GM19468 (cell line): ENCODE measurements around the gene DEPDC1B.
"Not testable (repeated sequence)": the region's sequence is repeated elsewhere in the genome, so short reads cannot be mapped to it uniquely, and the experiment has no call there.

Experiments
- ATAC-seq: cut with Tn5 transposase; IDR thresholded peaks from one replicate; pipeline ENCODE4 v1.9.1; 2021; ENCODE audit warnings: mild to moderate bottlenecking, moderate library complexity, moderate number of reproducible peaks; ENCODE audit not compliant: unreplicated experiment; ENCODE audit errors: extremely low read depth

The DEPDC1B gene

DNA sequence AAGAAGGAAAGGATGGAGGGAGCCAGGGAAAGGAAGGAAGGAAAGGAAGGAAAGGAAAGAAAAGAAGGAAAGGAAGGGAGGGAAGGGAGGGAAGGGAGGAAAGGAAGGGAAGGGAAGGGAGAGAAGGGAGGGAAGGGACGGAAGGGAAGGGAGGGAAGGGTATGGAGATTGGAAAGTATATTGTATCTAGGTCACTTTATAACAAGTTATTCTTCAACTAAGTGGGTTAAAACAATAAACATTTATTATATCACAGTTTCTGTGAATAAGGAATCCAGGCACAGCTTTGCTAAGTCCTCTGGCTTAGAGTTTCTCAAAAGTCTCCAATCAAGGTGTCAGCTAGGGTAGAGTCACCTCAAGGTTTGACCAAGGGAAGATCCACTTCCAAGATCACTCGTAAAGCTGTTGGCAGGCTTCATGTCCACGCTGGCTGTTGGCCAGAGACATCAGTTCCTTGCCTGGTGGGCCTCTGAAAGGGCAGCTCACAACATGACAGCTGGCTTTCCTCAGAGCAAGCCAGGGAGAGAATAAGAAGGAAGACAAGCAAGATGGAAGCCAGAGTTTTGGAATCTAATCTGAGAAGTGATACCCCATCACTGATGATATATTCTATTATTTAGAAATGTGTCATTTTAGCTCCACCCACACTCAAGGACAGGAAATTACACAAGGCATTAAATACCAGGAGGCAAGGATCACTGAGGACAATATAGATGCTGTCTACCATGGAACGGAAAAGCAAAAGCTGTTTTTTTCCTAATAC is 105.1 kb downstream of the DEPDC1B start:
- ATAC-seq, result no peak

DNA sequence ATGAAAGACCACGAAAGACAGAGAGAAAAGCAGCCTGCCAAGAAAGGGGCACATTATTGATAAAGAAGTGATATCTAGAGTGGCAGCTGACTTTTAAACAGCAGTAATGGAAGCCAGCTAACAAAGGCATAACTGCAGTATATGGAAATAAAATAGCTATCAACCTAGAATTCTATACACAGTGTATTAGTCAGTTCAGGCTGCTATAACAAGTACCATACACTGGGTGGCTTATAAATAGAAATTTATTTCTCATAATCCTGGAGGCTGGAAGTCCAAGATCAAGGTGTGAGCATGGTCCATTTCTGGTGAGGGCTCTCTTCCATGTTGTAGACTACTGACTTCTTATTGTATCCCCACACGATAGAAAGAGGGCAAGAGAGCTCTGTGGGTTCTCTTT is 109.8 kb downstream of the DEPDC1B start:
- no peak for ATAC-seq

DNA sequence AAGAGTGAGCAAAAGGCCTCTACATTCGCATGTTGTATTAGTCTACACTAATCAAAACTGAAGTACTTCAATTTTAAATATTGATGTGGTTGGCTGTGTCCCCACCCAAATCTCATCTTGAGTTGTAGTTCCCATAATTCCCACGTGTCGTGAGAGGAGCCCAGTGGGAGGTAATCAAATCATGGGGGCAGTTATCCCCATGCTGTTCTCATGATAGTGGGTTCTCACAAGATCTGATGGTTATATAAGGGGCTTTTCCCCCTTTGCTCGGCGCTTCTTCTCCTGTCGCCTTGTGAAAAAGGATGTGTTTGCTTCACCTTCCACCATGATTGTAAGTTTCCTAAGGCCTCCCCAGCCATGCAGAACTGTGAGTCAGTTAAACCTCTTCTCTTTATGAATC is 112.7 kb downstream of the DEPDC1B start:
- not testable (repeated sequence) for ATAC-seq

DNA sequence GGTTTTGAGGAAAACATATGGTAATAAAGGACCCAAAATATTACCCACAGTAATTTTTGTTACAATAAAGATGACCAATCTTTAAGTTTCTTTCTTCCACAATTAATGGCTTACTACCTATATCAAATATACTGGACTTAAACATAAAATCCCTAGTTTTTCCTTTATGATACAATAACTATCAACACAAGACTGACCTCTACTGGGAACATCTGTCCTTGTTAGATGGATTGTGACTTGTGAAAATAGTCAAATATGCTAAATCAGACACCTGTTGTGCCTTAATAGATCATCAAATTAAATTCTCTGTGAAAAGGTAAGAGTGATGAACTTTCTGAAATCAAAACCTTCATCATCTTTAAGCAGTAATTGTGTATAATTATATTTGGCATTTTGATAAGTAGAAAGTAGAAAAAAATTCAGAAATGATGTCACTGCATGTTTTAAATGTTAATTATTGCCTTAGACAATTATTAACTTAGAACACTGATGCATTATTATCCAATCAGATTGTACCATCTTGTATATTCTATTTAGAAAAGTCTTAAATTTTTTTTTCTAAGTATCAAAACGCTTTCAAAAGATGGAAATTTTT is 113.6 kb downstream of the DEPDC1B start:
- no peak for ATAC-seq

DNA sequence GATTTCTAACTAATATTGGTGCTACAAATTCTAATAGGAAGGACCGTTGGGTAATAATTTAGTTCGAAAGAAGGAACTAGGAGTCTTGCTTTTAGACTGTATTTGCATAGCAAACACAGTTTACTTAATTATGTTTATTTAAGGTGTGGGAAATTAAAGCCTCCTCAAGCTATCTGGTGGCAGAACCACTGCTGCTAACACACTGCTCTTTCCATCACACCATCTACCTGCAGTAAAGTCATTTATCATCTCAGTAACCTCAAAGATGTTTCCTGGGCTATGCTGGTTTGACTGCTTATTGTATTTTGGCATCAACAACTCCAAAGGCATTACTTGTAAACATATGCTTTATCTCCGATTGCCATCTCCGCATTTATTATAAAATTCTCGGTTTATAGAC is 114.3 kb downstream of the DEPDC1B start:
- no peak for ATAC-seq

DNA sequence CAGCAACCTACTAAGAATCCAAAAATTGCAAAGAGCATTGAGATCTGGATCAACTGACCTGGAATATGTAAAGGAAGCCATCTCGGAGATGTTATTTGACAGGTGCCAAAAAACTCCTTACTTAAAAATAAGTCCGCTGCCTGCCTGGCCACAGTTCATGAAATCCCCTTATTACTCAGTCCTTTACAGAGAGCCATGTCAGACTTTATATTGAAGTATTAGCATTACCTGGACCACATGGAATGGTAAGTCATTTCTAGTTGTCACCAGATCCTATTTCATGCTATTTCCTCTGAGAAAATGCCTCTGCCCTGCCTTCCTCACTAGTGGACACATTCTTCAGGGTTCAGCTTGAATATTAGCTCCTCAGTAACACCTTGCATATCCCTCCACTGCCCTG is 115.7 kb downstream of the DEPDC1B start:
- no peak for ATAC-seq

DNA sequence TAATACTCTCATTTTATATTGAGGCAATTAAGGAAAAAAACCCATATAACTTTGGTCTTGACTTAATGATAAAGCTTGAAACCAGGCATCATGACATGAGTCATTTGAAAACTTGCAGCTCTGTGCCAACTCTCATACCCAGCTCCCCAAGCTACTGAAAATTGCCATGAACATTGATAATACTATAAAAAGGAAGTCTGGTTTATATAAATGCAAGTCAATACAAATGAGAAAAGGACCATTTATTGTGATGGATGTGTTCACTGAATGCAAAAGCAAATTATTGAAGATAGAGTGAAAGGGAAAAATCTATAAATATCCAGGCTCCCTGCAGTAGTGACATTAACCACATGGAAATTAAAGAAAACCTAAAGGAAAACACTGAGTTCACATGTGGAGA is 116.3 kb downstream of the DEPDC1B start:
- no peak for ATAC-seq

DNA sequence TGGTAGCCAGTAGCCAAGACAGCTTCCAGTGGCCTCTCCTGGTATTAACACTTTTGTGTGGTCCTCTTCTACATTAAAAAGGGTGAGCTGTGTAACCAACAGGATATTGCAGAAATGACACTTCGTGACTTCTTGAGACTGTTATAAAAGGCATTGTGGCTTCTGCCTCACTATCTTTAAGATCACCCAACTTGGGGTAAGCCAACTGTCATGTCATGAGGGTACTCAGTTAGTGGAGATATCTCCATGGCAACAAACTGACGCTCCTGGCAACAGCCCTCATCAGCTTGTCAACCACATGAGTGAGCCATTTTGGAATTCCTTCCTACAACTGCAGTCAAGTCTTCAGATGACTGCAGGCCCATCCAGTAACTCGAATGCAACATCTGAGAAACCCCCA is 121.7 kb downstream of the DEPDC1B start:
- no peak for ATAC-seq

DNA sequence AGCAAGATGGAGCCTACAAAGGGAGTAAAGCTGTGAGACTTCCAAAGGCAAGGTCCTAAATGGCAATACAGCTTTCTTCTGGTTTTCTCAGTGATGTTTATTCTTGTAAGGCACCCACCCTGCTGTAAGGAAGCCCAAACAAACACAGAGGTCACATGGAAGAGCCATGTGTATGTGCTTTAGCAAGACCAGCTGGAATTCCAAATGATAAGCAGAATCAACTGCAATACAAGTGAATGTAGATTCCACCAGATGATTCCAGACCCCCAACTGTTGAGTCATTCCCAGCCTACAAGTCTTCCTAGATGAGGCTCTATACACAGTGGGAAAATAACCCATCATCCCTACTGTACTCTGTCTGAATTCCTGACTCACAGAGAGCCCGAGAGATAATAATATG is 122.8 kb downstream of the DEPDC1B start:
- ATAC-seq, result no peak

DNA sequence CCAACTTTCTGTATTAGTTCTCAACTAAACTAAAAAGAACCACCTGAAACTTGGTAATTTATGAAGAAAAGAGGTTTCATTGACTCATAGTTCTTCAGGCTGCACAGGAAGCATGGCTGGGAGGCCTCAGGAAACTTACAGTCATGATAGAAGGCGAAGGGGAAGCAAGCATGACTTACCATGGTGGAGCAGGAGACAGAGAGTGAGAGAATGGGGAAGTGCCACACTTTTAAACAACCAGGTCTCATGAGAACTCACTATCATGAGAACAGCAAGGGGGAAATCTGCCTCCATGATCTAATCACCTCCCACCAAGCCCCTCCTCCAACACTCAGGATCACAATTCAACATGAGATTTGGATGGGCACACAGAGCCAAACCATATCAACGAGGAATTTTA is 123.5 kb downstream of the DEPDC1B start:
- ATAC-seq, result no peak

DNA sequence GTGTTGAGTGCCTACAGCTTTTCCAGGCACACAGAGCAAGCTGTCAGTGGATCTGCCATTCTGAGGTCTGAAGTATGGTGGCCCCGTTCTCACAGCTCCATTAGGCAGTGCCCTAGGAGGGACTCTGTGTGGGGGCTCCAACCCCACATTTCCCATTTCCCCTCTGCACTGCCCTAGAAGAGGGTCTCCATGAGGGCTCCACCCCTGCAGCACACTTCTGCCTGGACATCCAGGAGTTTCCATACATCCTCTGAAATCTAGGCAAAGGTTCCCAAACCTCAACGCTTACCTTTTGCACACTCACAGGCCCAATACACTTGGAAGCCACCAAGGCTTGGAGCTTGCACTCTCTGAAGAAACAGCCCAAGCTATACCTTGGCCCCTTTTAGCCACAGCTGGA is 131.3 kb downstream of the DEPDC1B start:
- ATAC-seq, result no peak

DNA sequence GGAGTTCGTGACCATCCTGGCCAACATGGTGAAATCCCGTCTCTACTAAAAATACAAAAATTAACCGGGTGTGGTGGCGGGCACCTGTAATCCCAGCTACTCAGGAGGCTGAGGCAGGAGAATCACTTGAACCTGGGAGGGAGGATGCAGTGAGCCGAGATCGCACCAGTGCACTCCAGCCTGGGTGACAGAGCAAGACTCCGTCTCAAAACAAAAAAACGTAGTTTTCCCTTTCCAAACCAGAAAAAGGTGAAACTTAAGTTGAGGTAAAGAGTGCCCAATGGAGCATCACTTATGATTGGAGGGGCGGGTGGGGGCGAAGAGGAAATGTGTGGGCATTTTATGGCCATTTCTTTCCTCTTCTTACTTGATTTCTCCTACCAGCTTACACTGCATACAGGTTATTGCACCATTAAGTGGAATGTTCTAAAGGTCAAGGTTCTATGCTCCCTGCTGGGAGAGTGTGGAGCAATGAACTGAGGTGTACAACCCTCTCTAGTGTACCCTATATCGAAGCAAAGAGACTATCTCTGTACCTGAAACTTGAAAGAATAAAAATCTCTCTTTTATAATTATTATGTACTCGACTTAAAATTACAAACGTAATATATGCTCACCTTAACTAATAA is 136.2 kb downstream of the DEPDC1B start:
- no peak for ATAC-seq

DNA sequence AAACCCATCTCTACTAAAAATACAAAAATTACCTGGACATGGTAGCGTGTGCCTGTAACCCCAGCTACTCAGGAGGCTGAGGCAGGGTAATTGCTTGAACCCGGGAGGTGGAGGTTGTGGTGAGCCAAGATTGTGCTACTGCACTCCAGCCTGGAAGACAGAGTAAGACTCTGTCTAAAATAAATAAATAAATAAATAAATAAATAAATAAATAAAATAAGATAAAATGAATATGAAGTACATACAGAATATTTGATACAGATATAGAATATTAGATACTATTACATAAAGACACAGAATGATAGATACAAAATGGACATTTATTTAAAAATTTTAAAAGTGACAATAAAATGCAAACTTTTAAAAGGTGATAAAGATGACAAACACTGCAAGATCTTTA is 146.7 kb downstream of the DEPDC1B start:
- not testable (repeated sequence) for ATAC-seq

DNA sequence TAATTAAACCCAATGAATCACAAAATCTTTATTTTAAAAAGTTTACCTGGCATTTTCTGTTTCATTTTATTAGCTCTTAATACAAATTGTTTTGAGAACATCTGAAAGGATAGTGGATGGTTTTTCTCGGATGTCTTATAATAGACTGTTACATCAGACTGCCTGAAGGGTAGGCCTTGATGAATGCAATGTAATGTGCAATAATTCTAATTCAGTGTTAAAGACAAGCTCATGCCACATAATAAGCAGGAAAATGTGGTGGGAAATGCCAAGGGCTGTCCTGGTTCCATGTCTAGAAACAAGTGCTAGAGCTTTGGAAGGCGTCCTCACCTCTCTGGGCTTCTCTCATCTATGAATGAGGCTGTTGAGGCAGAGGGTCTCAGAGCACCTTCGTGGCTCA is 148.1 kb downstream of the DEPDC1B start:
- ATAC-seq, result no peak

DNA sequence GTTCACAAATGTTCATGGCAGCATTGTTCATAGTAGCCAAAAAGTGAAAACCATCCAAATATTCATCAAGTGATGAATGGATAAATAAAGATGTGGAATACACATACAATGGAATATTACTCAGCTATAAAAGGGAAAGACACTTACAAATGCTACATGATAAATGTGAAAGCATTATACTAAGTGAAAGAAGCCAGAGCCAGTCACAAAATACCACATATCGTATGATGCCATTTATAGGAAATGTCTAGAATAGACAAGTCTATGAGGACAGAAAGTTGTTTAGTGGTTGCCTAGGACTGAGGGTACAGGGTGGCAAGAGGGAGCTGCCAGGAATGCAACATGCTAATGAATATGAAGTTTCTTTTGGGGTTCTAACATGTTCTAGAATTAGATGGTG is 148.7 kb downstream of the DEPDC1B start:
- no peak for ATAC-seq

DNA sequence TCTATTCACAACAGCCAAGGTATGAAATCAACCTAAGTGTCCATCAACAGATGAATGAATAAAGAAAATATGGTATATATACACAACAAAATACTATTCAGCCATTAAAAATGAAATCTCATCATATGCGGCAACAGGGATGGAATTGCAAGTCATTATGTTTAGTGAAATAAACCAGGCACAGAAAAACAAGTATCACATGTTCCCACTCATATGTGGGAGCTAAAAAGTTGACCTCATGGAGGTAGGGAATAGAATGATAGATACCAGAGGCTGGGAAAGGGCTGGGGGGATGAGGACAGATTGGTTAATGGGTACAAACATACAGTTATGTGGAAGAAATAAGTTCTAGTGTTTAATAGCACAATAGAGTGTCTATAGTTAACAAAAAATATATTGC is 149.7 kb downstream of the DEPDC1B start:
- ATAC-seq, result no peak

DNA sequence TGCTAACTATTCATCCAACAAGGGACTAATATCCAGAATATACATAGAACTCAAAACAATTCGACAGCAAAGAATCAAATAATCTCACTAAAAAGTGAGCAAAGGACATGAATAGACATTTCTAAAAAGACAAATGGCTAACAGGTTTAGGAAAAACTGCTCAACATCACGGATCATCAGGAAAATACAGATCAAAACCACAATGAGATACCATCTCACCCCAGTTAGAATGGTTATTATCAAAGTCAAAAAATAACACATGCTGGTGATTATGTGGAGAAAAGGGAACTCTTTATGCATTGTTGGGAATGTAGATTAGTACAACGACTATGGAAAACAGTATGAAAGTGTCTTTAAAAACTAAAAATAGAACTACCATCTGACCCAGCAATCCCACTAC is 150.1 kb downstream of the DEPDC1B start:
- ATAC-seq, result no peak
